M059J (cell line): ENCODE measurements around the gene COBL. TPM values are rescaled to one million over a fixed set of nuclear protein-coding genes. Genes with fewer than 3 reads are reported as not detected.

Source experiments
- DNase-seq: peaks from one replicate; pipeline ENCODE4 v3.0.0-alpha.2; 2012; ENCODE audit warnings: low read depth
- total RNA-seq: library from RNA; depleted of rRNA; stranded (reverse); fragments of >200 nt; shearing (Covaris generic); gene quantifications from 2 replicates; pipeline ENCODE4 v1.2.3, GENCODE V29; 2014

Gene COBL
- total RNA-seq, 1 experiment from 2014 or later = 0.10 TPM

DNA sequence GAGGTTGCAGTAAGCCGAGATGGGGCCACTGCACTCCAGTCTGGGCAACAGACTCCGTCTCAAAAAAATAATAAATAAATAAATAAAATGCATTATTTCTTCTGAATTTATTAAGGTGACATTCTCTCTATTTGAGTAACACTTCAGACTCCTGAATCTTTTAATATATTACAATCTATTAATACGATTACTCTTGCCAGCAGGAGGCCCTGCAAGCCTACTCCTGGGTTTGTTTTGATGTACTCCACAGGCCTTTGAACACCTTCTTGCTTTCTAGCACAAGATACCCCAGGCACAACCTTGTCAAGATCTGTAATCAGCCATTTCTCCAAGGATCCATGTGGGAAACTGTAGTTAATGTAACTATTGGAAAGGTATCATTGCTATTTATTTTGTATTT, 63.5 kb downstream of the COBL start:
- no peak for DNase-seq

DNA sequence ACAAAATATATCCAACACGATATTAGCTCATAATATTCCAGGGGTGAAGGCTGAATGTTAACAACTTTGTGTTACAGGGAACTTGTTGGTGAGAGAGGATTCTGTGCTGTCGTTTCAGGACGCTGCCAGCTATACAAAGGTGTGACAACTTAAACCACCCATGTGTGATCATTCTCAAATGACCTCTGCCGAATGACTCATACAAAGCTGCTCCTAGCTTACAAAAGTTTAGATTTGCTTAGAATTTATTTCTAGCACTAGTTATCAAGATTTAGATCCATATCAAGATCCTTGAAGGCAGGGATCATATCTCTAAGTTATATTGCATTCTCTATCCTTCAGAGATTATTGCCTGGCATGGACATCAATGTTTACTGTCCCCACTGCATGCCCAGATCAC, 65.3 kb downstream of the COBL start:
- no peak for DNase-seq

DNA sequence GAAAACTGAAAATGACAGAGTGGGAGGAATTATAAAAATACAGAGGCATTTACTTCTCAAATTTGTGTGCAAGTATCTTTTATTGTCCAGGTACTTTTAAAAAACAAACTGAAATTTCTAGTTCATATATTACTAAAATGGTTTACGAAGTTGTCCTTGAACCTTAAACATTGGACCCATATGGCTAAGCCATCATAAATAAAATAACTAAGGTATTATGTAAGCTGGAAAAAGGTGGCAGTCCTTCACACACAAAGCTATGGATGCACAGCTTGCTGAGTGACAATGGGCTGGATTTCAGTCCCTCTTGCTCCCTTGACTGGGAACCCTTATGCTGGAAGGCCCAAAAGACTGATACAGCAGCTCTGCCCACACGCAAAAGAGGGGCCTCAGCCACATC, 66.1 kb downstream of the COBL start:
- no peak for DNase-seq

DNA sequence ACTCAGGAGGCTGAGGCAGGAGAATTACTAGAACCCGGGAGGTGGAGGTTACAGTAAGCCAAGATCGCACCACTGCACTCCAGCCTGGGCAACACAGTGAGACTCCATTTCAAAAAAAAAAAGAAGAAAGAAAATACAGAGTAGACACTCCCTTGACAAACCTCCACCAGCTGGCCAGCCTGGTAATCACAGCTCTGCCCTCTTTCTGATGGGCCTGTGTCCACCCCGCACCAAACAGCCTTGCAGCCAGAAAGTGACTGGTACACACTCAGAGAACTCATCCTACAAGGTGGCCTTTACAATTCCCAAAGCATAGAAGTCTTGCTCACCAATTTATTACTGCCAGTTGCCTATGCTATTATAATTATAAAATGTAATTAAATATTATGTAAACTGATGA, 66.6 kb downstream of the COBL start:
- no peak for DNase-seq

DNA sequence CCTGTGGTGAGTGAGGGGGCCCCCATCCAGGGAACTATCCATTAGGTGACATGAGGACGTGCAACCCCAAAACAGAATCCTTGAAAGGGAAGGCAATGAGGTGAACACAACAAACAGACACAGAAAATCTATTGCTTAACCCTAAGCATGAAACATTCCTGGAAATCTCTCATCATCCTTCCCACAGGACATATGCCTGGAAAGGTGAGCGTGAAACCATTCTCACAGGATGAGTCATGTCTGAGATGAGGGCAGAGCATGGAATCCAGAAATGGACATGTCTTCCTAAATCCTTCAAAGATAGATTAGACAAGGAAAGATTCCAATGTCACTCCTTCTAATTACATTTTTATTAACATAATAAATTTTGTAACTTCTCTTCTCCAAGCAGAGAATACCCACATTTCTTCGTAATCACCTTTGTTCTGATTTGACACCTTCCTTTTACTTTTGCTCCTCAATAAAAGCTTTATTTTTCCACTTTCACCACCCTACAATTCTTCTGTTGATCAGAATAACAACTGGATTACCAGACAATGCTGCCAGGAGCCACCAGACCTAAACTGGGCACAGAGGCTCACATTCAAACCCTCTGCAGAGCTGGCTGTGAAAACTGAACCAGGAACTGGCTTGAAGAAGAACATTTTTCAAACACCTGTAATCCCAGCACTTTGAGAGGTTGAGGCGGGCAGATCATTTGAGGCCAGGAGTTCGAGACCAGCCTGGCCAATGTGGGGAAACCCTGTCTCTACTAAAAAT, 67.2 kb downstream of the COBL start:
- DNase-seq = no peak

DNA sequence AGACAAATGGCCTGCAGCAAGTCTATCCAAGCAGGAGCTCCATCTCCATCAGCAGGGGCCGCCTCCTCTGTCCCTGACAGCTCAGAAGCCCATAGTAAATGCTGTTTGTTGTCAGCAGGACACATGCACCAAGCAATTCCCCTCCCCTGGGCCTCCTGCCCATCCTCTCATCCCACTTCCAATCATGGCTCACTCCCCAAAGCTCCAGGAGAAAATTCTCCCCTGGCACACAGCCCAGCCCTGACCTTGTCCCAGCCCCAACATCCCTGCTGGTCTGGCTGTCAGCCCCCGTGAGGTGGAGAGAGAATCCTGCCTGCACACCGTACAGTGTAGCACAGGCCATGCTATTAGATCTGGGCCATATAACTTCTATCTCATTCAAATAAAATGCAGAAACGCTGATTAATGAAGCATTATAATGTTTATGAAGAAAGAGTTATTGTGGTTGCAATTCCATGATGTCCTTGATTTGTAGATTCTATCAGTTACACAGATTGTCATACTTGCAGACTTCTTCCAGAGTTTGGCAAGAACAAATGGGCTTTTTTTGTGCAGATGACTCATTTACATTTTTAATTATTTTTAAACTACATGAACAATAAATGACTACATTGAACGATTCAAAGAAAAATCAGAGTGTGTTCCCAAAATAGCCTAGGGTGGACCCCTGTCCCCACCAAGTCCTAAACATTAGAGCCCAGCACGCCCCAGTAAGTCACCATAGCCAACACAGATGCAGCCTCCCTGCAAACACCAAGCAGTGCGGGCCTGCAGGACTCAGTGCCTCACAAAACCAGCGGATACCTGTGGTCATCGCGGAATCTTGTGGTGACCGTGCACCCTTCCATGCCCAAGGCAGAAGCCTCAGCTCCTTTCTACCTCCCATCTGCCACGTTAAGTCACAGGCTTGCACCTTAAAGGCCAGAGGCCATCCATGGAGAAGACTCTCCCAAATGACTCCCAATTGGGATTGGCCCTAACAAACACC, 70.1 kb downstream of the COBL start:
- DNase-seq = no peak

DNA sequence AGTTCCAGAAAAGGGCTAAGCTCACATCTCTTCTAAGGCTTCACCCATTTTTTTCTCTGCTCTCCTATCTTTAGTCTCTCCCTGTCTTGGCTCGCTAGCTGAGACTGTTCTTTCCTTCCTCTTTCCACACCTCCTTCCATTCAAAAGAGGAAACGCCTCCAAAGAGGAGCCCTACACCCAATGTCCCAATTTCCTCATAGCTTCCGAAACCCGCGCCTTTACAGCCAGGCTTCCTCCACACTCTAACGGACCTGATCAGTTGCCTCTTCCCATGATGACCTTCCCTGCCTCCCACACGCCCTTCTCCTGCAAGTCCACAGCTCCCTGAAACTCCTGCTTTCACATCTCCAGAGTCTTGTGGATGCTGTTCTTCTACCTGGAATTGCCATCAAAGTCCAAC, 71.7 kb downstream of the COBL start:
- DNase-seq = no peak

DNA sequence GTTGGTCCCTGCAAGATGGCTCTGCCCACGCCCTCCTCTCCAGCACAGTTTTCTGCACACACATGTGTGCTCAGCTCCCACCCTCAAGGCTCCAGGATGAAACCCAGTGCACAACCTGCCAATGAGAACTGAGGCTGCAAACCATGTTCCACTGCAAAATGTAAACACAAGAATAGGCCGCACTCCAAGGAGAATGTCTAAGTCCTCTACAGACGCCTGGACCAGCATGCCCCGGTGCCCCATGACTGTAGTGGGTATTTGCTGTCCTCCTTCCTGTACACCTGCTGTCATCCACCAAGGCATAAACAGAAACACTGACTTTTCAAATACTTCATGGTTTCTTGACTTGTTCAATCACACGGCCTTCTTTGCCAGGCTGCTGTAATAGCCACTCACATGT, 72.6 kb downstream of the COBL start:
- no peak for DNase-seq

DNA sequence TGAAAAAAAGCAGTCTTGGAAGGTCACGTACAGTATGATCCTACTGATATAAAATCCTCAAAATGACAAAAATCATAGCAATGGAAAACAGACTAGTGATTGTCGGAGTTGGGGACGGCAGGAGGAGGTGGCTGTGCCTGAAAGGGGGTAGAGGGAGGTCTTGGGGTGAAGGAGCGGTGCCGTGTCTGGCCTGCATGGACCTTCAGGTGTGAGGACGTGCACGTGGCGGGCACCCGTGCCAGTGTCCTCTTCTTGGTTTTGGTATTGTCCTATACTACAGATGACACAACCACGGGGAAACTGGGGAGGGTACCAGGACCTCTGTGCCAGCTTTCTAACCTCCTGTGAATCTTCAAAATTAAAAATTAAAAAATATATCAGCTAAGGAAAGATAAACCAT, 73.0 kb downstream of the COBL start:
- DNase-seq = no peak

DNA sequence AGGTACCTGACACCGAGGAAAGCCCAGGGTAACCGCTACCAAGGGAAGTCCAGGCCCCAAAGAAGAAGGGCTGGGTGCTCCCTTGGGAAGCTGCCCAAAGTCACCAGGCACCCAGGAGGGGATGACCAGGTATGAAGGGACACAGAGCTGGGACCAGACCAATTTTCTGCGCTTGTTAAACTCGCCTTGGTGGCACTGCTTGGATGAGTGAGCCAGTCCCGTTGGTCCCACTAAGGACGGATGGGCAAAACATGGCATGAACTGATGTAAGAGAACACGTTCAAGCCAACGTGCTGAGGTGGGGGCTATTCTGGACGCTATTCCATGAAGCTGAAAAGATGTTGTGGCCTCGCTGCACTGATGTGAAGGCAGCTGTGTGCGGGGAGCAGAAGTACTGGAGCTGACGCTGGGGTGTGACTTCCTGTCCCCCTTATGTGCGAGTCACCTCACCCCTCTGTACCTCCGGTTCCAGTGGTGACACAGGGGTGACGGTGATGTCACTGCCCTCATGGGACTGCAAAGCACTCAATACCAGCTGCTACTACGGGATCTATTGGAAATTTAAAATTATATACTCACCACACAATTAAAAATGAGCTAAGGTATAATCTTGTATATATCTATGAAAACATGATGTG, 73.6 kb downstream of the COBL start:
- DNase-seq = no peak

DNA sequence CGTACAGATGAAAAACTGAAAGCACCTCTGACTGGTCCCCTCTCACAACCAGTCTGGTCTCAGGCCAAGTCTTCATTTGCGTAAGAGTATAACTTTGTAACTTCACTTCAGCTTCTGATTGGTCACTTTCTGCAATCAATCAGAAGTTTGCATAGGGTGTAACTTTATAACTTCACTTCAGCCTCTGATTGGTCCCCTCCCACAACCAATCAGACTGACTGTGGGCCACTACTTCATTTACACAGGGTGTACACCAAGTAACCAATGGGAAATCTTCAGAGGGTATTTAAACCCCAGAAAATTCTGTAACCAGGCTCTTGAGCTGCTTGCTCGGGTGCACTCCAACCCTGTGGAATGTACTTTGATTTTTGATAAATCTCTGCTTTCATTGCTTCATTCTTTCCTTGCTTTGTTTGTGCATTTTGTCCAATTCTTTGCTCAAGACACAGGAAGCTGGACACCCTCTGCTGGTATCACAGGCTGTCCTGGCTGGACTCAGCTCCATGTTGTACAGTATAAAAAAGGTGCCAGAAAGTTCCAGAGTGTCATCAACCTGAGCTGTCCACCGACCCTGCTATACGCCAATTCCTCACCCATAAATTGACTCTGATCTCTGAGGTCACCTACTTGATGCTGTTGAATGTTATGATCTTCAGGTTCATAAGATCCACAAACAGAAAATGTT, 74.5 kb downstream of the COBL start:
- peak; percentile 16 for DNase-seq

DNA sequence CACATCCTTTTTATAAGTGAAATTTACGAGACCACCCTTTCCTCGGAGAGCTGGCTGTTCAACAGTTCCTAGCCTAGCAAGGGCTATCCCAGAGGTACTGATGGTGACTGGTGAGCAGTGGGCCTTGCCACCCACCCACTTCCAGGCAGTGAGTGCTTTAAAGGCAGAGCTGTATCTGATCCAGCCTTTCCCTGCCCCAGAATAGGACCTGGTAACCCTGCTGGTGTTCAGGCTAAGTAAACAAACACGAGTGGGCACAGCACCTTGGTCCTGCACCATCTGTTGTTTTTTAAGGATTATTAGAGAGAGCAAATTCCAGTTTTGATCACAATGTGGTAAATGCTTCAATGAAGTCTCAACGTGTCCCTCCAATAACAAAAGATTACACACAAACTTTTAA, 75.7 kb downstream of the COBL start:
- DNase-seq = no peak

DNA sequence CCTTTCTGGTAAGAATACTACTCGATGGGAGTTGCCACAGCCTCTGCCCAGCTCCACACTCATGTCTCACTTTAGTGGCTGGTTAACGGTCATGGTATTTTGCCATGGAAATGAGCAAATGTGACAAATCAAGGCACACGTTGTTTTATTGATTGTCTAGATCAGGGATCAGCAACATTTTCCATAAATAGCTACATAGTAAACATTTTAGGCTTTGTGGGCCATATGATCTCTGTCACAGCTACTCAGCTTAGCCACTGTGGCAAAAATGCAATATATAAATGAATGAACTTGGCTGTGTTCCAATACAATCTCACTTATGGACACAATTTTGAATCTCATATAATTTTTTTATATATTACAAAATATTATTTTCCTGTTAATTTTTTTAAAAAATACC, 76.9 kb downstream of the COBL start:
- no peak for DNase-seq

DNA sequence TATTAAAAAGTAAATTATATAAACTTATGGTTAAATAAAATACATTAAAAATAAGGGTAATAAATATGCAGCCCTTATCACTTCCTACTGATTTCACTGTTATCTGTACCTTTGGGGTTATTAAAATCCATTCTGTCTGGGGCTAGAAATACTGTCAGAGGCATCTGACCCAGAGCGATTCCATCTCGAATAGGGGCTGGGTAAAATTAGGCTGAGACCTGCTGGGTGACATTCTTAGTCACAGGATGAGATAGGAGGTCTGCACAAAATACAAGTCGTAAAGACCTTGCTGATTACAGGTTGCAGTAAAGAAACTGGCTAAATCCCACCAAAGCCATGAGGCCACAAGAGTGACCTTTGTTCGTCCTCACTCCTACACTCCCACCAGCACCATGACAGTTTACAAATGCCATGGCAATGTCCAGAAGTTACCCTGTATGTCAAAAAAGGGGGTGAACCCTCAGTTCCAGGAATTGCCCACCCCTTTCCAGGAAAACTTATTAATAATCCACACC, 77.6 kb downstream of the COBL start:
- no peak for DNase-seq

DNA sequence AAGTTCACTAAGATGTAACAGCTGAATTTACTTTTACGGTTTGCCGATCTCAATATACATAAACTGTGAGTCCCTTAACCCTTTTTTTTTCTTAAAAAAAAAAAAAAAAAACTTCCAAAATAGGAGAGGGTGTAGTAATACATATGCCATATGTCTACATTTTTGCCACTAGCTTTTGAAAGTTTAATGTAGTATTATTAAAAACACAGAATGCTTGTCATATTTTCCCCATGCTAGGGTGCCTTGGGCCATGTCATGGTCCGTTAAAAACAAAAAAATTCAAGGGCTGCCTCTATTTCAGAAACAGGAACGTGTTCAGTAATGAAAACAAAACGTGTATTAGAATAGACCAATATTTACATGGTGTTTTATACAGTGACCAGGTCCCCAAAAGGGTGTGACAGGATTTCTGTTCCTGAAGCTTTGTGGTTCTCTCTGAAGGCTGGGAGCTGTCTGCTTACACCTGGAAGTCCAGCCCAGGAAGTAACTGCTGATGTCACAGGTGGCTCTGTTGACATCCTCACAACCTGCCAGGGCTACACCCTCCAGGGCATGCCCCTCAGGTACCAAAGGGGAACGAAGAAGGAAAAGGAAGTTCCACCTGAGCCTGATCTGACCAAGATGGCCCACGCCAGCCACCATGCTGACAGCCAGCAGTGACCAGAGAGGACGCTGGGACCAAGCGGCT, 79.0 kb downstream of the COBL start:
- DNase-seq = no peak

DNA sequence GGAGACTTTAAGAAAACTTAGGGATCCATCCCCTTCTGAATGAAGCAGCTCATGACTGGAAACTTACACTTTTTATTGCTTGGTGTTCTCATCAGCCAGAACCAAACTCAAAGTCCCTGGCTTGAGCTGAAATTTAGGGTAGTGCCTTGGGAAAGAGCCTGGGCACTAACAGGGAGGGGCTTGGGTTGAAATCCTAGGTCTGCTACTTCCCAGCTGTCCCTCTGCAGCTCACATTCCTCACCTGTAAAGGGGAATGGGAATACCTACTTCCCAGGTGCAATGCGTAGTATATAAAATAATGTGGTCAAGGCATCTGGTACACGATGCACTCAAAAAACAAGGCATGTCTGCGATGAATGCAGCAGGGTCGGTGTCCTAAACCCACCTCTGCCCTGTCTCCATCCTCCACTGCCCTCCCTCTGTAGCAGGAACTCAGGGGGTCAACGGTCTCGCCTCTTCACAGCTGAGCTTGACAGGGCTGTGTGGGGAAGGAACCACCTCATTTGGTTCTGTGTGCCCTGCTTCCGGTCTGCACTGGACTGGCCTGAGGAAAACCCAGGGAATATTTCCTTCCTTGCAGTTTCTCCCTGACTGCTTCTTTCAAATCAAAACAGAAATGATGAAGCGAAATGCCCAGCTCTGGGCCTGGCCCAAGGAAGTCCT, 80.0 kb downstream of the COBL start:
- no peak for DNase-seq

DNA sequence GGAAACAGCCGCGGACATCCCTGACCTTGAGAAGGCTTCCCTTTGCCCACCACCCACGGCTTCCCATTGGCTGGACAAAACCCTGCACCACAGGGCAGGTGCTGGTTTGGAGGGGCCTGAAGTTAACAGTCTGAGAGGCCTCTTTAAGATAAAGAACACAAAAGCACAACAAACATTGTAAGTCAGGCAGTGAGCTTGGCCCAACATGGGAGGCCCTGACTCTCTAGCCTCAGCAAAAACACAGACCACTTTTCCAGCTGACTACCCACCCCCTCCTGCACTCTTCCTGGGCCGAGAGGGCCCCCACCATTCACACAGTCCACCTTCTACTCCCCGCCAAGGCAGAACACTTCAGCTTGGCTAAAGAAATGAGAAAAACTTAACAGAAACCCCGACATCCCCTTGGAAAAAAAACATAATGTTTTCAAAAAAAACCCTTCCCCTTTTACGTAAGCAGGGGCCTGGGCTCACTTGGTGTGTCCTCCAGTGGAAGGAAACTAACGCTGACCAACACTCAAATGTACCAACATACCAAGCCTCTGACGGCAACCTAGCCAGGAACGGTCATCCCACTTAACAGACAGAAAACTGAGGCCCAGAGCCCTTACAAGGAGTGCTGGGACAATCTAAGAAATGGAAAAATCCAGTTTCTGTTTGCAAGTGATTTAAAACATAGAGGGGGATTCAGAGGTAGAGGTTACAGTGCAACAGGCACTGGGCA, 80.9 kb downstream of the COBL start:
- DNase-seq = no peak

DNA sequence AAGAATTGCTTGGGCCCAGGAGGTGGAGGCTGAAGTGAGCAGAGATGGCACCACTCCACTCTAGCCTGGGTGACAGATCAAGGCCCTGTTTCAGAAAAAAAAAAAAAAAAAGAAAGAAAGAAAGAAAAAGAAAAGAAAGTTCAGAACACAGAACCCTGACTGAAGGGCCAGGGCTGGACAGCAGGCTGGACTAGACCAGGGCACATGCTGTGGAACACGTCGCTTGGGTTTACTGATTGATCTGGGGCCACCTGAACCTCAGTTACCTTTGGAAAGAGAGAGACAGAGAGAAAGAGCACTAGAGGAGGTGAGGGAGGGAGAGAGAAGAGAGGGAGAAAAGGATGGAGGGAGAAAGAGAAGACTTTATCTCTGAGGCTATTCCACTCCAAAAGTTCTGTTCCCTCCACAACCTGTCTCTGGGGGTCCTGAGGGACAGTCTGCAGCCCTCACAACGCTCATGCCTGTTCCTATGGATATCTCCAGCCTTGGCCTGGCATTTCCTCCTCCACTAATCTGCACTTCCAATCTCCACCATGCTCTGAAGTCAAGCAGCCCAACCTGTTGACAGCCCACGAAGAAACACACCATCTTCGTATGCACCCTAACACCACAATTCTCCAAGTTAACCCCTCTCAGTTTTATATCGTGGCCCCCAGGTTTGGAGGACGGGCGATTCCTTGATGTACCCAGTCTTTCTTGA, 81.8 kb downstream of the COBL start:
- no peak for DNase-seq

DNA sequence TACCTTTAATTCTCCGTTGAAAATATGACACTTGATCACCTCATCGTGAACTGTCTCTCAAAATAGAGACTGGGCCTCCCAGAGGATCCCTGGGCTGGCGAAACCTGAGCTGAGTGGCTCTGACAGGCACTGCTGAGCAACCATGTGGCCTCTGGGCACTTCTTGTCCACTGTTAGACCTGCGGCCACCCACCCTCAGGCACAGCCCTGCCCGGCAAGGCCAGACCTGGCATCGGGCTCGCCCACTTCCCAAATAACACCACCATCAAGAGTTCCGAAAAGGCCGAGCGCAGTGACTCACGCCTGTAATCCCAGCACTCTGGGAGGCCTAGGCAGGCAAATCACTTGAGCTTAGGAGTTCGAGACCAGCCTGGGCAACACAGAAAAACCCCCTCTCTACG, 82.5 kb downstream of the COBL start:
- DNase-seq = no peak
